SK-N-SH treated with all-trans-retinoic acid at 6 μM for 48 hours (cell line): ENCODE measurements around the gene IFI44L.

ENCODE experiments used
- ZC3H10 ChIP-seq: fragments of 250-450 bp; sonication (Bioruptor Pico); IDR thresholded peaks from 2 replicates; pipeline ENCODE4 v1.5.1; 2021; ENCODE audit warnings: mild to moderate bottlenecking, moderate library complexity
- TF ChIP-seq, protein P1 (sequence below): fragments of 250-450 bp; sonication (Bioruptor Pico); IDR thresholded peaks from 2 replicates; pipeline ENCODE4 v1.5.1; 2020; ENCODE audit warnings: low read depth, mild to moderate bottlenecking, moderate library complexity
- TF ChIP-seq, protein P2 (sequence below): fragments of 250-450 bp; sonication (Bioruptor Pico); IDR thresholded peaks from 2 replicates; pipeline ENCODE4 v1.8.0; 2021; ENCODE audit warnings: low read depth, mild to moderate bottlenecking, moderate library complexity, borderline replicate concordance

DNA sequence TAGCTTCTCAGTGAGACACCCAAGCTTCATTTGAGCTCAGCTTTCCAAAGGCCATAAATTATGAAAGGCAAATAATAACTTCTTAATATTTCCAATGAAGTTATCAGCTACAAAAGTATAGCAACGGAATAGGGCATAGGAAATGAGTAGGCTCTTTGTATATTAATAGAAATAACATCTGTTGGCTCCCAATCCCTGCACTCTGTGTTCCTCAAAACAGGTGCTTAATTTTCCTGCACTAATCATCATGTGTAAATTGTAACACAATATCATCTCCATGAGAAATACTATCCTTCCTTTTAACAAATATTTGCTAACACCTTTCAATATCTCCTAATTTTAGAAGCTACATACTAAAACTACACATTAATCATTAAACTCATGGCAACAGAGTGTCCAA is 19.2 kb upstream of the IFI44L start:
- TF ChIP-seq, protein P1, sequence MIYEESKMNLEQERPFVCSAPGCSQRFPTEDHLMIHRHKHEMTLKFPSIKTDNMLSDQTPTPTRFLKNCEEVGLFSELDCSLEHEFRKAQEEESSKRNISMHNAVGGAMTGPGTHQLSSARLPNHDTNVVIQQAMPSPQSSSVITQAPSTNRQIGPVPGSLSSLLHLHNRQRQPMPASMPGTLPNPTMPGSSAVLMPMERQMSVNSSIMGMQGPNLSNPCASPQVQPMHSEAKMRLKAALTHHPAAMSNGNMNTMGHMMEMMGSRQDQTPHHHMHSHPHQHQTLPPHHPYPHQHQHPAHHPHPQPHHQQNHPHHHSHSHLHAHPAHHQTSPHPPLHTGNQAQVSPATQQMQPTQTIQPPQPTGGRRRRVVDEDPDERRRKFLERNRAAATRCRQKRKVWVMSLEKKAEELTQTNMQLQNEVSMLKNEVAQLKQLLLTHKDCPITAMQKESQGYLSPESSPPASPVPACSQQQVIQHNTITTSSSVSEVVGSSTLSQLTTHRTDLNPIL (CRISPR knock-in tag) = no peak
- no peak for TF ChIP-seq ZC3H10
- TF ChIP-seq, protein P2, sequence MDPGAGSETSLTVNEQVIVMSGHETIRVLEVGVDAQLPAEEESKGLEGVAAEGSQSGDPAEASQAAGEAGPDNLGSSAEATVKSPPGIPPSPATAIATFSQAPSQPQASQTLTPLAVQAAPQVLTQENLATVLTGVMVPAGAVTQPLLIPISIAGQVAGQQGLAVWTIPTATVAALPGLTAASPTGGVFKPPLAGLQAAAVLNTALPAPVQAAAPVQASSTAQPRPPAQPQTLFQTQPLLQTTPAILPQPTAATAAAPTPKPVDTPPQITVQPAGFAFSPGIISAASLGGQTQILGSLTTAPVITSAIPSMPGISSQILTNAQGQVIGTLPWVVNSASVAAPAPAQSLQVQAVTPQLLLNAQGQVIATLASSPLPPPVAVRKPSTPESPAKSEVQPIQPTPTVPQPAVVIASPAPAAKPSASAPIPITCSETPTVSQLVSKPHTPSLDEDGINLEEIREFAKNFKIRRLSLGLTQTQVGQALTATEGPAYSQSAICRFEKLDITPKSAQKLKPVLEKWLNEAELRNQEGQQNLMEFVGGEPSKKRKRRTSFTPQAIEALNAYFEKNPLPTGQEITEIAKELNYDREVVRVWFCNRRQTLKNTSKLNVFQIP (CRISPR knock-in tag) = no peak
